Erythroblast (primary cell): Measurements from ENCODE around the gene CD4.

ENCODE experiments used
- GATA1 ChIP-seq: IDR thresholded peaks from 2 replicates; pipeline ENCODE4 v1.6.1; 2011; ENCODE audit warnings: low read depth, mild to moderate bottlenecking, control low read depth, low read length, moderate library complexity
- POLR2A ChIP-seq: IDR thresholded peaks from 2 replicates; pipeline ENCODE4 v1.6.1; 2011; ENCODE audit warnings: mild to moderate bottlenecking, low read length

GRCh38 chr12:6747216-6747615 lies 42.1 kb upstream of the CD4 start:
- TF ChIP-seq POLR2A: no peak
- no peak for TF ChIP-seq GATA1
